ENCODE measurements around the gene TOGARAM2. TPM values are rescaled to one million over a fixed set of nuclear protein-coding genes. Genes with fewer than 3 reads are reported as not detected.

Gene TOGARAM2
- total RNA-seq, 1 experiment from 2014 or later = 0.03 TPM

DNA sequence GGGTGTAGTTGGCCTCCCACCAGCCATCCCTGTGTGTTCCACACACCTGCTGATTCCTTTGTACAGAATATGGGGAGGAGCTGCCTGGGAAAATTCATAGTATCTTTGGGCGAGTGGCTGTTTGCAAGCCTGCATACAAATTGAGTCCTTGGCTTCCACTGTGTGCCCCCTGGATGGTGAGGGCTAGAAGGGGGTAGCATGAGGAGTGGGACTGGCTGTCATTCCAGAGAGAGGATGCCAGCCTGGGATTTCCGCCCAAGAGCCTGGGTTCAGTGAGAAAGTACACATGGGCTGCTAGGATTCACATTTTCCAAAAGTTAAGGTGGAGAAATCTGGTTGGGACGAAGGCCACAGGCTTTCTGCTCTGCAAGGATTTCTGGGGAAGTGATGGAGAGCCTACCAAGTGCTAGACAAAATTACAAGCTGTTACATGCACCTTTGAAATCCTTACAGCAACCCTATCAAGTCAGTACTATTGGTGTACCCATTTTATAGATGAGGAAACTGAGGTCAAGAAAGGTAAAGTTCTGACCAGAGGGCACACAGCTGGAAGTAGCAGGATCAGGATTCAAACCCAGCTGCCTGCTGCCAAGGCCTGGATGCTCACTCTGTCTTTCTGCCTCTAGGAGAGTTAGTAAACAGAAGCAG lies 606 bp upstream of the TOGARAM2 start:
- no peak overlapping the region for H3K27ac ChIP-seq

DNA sequence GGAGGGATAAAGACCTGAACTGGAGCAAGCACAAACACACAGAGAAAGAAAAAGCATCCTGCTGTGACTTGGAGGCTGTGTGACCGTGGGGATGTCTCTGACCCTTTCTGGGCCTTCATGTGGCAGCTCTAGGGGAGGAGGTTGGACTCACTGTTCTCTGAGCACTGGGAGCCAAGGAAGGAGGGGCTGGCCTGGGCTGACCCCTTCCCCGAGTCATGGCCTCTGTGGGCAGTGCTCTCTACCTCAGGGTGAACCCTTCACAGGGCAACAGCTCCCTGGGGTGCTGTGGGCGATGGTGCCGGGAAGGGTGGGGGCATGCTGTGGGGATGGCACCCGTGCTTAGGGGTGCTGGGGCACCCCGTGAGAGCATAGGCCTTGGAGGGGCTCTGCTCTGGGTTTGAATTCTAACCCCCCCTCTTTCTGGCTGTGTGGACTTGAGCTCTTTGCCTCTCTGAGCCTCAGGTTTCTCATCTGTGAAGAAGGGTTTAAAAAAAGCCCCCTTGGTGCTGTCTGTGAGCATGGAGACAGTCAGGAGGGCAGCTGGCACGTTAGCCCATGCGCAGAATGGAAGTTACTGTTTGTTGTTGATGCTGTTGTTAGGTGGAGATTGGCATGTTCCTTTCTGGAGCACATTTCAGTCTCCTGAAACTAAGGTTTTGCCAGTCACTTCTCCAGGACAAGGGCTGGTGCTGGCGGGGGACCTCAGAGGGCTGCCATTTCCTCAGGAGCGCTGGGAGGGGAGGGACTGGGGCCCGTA lies 700 bp downstream of the TOGARAM2 start:
- Histone ChIP-seq H3K9me3 (replicated peaks) (no peaks in the 10 kb centered on the region), H3K36me3 (no peaks in the 10 kb centered on the region), H3K27ac (no peak overlapping the region), H3K4me1 (replicated peaks) (peaks cover 6% of the 10 kb centered on the region; the same call in 1 of the 2 replicates), H3K27me3 (replicated peaks) (no peaks in the 10 kb centered on the region), H3K4me3 (no peak overlapping the region)
- DNase-seq (ENCODE audit: low read depth in 1 of 2, low spot score in 2 of 2) = no peak

More for the DNA sequence above, 606 bp upstream of the TOGARAM2 start:
- no peaks in the 10 kb centered on the region for H3K9me3 ChIP-seq (replicated peaks)
- H3K4me1 ChIP-seq (replicated peaks) = peaks cover 12% of the 10 kb centered on the region; the same call in 1 of the 2 replicates
- H3K36me3 ChIP-seq = no peaks in the 10 kb centered on the region
- no peak overlapping the region for H3K4me3 ChIP-seq
- DNase-seq (ENCODE audit: low read depth in 1 of 2, low spot score in 2 of 2) = no peak
- H3K27me3 ChIP-seq (replicated peaks) = no peaks in the 10 kb centered on the region

DNA sequence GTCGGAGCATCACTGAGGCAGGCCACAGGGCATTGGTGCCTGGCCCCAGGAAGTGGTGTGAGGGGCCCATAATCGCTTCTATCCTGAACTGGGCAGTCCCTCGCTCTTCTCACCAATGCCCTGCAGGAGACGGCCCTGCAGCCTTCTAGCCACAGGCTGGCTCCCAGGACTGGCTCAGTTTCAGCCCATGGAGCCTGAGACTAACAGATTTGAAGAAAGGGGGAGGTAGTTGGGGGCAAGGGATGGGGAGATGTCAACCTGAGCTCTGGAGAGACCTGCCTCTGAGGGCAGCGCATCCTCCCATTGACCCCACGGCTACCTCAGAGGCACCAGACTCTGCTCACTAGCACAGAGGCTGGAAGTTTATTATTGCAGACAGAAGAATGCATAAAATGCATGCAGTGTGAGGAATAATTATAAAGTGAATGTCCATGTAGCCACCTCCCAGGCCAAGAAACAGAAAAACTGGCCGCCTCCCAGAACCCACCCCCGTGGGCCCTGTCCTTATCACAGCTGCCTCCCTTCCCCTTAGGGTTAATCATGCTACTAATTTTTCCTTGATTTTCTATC lies 1.4 kb downstream of the TOGARAM2 start:
- DNase-seq (ENCODE audit: low read depth in 1 of 2, low spot score in 2 of 2) = no peak
- Histone ChIP-seq H3K4me3 (no peak overlapping the region), H3K27me3 (replicated peaks) (no peaks in the 10 kb centered on the region), H3K27ac (no peak overlapping the region), H3K36me3 (no peaks in the 10 kb centered on the region), H3K4me1 (replicated peaks) (peaks cover 6% of the 10 kb centered on the region; the same call in 1 of the 2 replicates), H3K9me3 (replicated peaks) (no peaks in the 10 kb centered on the region)

DNA sequence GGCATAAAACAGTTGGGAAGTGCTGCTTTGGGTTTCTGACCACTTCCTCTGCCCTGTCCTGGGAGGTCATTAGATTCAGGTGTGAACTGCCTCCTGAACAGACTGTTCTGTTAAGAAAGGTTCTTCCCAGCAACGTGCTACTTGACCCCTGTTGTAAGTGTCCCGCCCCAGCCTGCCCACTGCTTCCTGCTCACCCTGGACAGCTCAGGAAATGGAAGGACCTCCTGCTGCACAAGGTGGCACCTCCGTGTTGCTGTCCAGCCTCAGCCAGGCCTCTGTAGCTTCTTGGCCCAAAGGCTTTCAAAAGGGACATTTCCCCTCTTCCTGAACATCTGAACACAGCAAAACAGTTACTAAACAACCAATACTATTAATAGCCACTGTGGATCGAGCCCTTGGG lies 5.3 kb downstream of the TOGARAM2 start:
- Histone ChIP-seq H3K27me3 (replicated peaks) (no peaks in the 10 kb centered on the region), H3K36me3 (no peaks in the 10 kb centered on the region), H3K4me3 (no peak overlapping the region), H3K4me1 (replicated peaks) (no peaks in the 10 kb centered on the region), H3K27ac (no peak overlapping the region), H3K9me3 (replicated peaks) (no peaks in the 10 kb centered on the region)
- DNase-seq (ENCODE audit: low read depth in 1 of 2, low spot score in 2 of 2) = no peak

DNA sequence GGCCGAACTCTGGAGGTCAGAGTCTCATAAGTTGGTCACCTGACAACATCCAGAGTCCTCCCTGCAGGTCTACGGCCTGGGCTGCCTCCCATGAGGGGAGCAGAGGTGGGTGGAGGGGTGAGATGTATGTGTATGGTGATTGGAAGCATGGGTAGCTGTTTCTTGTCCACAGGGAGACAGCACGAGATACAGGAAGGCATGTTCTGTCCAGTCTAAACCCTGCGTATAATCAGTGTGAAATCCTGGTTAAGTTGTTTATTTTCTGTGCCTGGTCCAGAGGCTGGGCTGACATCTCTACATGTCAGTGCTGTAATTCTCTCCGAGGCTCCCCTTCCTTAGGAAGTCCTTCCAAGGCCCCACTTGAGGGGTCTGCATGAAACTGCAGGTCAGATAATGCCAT lies 8.9 kb downstream of the TOGARAM2 start:
- no peak overlapping the region for H3K27ac ChIP-seq
- no peaks in the 10 kb centered on the region for H3K4me1 ChIP-seq (replicated peaks)
- H3K27me3 ChIP-seq (replicated peaks) = no peaks in the 10 kb centered on the region
- DNase-seq (ENCODE audit: low read depth in 1 of 2, low spot score in 2 of 2) = no peak
- no peaks in the 10 kb centered on the region for H3K9me3 ChIP-seq (replicated peaks)
- no peak overlapping the region for H3K4me3 ChIP-seq
- H3K36me3 ChIP-seq = no peaks in the 10 kb centered on the region

DNA sequence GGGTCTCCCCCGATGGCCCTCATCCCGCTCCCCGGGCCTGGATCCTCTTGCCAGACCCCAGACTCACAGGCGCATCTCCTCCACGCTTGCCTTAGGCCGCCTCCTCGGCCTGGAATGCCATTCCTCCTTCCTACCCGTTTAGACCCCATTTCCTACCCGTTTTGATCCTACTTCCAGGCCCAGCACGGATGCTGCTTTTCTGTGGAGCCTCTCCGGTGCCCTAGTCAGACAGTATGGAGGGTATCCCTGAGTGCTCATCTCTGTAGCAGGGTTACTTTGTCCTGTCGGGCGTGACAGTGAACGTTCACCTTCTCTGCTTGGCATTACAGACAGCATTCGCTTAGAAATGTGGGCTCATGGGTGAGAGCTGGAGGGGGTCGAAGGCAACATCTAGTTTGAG lies 9.3 kb downstream of the TOGARAM2 start:
- H3K9me3 ChIP-seq (replicated peaks) = no peaks in the 10 kb centered on the region
- no peak overlapping the region for H3K27ac ChIP-seq
- DNase-seq (ENCODE audit: low read depth in 1 of 2, low spot score in 2 of 2) = no peak
- no peaks in the 10 kb centered on the region for H3K4me1 ChIP-seq (replicated peaks)
- H3K4me3 ChIP-seq = no peak overlapping the region
- H3K36me3 ChIP-seq = no peaks in the 10 kb centered on the region
- H3K27me3 ChIP-seq (replicated peaks) = no peaks in the 10 kb centered on the region

DNA sequence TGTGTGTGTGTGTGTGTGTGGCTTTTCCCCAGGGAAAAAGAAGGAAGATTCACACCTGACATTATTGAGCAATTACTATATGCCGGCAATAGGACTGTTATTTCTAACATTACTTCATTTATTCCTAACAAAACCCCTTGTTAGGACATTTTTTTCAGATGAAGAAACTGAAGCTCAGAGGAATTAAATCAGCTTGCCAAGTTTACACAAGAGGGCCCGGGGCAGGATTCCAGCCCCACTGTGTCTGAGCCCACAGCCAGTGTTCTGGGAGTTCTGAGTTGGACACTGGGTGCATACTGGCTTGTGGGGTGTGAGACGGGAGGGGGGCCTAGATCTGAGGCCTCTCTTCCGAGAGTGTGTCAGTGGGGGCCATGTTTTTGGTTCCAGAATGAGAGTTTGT lies 9.9 kb downstream of the TOGARAM2 start:
- DNase-seq (ENCODE audit: low read depth in 1 of 2, low spot score in 2 of 2) = no peak
- Histone ChIP-seq H3K27me3 (replicated peaks) (no peaks in the 10 kb centered on the region), H3K27ac (no peak overlapping the region), H3K4me1 (replicated peaks) (no peaks in the 10 kb centered on the region), H3K9me3 (replicated peaks) (no peaks in the 10 kb centered on the region), H3K36me3 (no peaks in the 10 kb centered on the region), H3K4me3 (no peak overlapping the region)

DNA sequence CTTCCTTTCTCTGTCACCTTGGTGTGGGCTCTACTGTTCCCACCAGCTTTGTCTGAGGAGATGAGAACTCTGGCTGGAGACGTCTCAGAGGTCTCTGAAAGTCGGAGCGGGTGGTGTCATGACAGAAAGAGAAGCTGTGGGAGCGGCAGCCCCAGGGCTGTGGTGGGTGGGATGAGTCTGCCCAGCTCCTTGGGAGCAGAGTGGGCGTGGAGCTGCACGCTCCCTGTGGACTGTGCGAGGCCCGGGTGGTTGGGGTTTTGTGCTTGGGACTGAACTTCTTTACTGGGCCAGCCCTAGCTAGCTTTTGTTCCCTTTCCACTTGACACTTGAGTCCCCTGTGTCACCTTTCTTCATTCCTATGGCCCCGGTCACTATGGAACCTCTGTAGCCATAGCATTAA lies 10.4 kb downstream of the TOGARAM2 start:
- H3K4me1 ChIP-seq (replicated peaks) = no peaks in the 10 kb centered on the region
- H3K9me3 ChIP-seq (replicated peaks) = no peaks in the 10 kb centered on the region
- no peak overlapping the region for H3K4me3 ChIP-seq
- H3K27me3 ChIP-seq (replicated peaks) = no peaks in the 10 kb centered on the region
- DNase-seq (ENCODE audit: low read depth in 1 of 2, low spot score in 2 of 2) = no peak
- no peak overlapping the region for H3K27ac ChIP-seq
- no peaks in the 10 kb centered on the region for H3K36me3 ChIP-seq

DNA sequence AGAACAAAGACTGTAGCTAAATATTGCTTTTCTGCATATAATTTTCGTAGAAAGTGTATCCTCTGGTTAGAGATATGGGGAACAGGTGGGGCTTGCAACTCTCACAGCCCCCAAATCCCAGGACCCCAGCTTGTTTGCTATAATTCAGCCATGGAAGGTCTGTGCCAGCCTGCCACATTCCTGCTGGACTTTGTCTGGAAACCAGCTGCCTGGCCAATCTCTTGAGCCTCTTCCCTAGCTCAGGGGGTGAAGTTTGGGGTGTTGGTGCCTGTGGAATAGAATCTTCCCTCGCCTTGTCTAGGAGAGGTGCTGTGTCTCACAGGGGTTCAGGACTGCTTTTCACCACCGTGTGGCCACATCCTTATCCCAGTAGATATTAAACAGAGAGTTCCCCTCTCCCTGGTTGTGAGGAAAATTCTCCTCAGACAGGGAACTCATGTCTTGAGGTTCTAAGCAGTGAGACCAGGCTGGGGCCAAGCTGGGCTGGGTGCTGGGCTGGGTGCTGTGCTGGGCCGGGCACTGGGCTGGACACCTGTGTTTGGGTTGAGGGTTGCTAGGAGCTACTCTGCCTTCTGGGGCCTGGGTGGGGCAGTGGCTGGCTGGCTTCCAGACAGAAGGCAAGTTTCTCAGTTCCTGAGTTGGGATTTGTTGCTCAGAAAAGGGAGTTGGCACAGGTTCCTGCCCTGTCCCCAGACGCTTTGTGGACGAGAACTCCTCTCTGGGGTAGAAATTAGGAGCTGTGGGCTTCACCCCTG lies 12.3 kb downstream of the TOGARAM2 start:
- Histone ChIP-seq H3K9me3 (replicated peaks) (no peaks in the 10 kb centered on the region), H3K27me3 (replicated peaks) (no peaks in the 10 kb centered on the region), H3K27ac (no peak overlapping the region), H3K4me1 (replicated peaks) (no peaks in the 10 kb centered on the region), H3K4me3 (no peak overlapping the region), H3K36me3 (no peaks in the 10 kb centered on the region)
- no peak for DNase-seq (ENCODE audit: low read depth in 1 of 2, low spot score in 2 of 2)

DNA sequence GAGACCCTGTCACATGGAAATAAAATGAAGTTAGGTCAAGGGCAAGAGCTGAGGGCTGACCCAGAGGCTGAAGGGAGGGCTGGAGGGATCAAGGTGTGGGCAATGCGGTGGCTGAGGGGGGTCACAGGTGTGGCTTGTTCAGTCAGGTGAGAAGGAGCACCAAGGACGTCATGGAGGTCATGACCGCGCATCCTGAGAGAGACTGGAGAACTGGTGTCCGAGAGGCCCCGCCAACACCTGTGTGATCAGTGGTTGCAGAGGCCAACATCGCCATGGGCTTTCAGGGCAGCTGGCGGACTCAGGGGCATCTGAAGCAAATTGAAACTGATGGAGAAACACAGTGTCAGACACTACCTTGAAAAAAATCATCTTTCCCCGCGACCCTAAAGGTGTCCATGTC lies 13.0 kb downstream of the TOGARAM2 start:
- Histone ChIP-seq H3K27me3 (replicated peaks) (no peaks in the 10 kb centered on the region), H3K4me1 (replicated peaks) (no peaks in the 10 kb centered on the region), H3K9me3 (replicated peaks) (no peaks in the 10 kb centered on the region), H3K27ac (no peak overlapping the region), H3K36me3 (no peaks in the 10 kb centered on the region), H3K4me3 (no peak overlapping the region)
- DNase-seq (ENCODE audit: low read depth in 1 of 2, low spot score in 2 of 2) = no peak

DNA sequence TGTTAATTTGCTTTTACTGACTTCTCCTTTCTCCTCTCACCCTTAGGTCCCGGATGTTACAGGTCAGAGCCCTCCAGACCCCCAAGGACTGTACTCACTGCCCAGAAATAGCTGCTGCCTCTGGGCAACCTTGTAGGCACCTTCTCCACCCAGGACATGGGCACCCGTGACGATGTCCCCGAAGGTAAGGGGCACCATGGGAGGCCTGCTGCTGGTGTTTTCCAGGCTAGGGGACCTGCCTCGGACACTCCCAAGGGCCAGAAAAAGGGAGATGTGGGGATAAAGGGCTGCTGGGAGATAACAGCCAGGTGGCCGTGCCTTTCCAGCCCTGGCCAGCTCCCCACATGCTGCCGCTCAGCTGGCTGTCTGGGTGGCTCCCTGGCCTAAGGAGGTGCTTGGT lies 13.6 kb downstream of the TOGARAM2 start:
- H3K4me3 ChIP-seq = no peak overlapping the region

DNA sequence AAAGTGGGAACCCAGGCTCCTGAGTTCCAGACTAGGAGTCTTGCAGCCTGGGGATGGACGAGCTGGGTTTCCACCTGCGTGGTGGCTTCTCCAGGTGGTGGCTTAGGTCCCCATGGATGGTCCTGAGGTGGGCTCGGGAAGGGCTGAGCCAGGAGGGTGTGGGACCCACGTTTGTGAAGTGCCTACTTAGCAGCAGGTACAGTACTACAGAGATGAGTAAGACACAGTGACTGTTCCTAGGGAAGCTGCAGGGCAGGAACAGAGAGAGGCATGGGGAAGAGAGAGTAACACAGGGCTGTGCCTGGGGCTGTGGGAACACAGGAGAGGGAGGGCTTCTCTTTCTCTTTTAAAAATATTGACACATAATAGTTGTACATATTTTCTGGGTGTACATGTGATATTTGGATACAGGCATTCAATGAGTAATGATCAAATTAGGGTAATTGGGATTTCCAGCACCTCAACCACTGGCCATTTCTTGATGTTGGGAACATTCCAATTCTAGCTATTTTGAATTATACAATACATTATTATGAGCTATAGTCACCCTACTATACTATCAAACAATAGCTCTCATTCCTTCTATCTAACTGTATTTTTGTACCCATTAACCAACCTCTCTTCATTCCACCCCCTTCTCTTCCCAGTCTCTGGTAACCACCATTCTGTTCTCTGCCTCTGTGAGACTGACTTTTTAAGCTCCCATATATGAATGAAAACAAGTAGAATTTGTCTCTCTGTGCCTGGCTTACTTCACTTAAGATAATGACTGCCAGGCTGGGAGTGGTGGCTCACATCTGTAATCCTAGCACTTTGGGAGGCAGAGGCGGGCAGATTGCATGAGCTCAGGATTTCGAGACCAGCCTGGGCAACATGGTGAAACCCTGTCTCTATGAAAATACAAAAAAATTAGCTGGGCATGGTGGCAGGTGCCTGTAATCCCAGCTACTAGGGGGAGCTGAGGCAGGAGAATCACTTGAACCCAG lies 15.0 kb downstream of the TOGARAM2 start:
- no peak overlapping the region for H3K4me3 ChIP-seq
- H3K27ac ChIP-seq = no peak overlapping the region

More for the DNA sequence above, 13.6 kb downstream of the TOGARAM2 start:
- Histone ChIP-seq H3K9me3 (replicated peaks) (no peaks in the 10 kb centered on the region), H3K36me3 (no peaks in the 10 kb centered on the region), H3K27ac (no peak overlapping the region), H3K4me1 (replicated peaks) (no peaks in the 10 kb centered on the region), H3K27me3 (replicated peaks) (no peaks in the 10 kb centered on the region)
- DNase-seq (ENCODE audit: low read depth in 1 of 2, low spot score in 2 of 2) = no peak

More for the DNA sequence above, 15.0 kb downstream of the TOGARAM2 start:
- Histone ChIP-seq H3K36me3 (no peaks in the 10 kb centered on the region), H3K27me3 (replicated peaks) (no peaks in the 10 kb centered on the region), H3K9me3 (replicated peaks) (no peaks in the 10 kb centered on the region), H3K4me1 (replicated peaks) (no peaks in the 10 kb centered on the region)
- DNase-seq (ENCODE audit: low read depth in 1 of 2, low spot score in 2 of 2) = no peak
